Measurements from ENCODE around the gene FRYL.

GRCh38 chr4:48546336-48546735 lies 233.7 kb downstream of the FRYL start:
- TF ChIP-seq FOXP2 (optimal IDR thresholded peaks at IDR 0.05; ENCODE audit: control extremely low read depth, extremely low read length, insufficient read depth): no peak
- no peak for TF ChIP-seq POLR2AphosphoS5 (IDR thresholded peaks at IDR 0.05; ENCODE audit: borderline replicate concordance, low read depth, low read length)

Measured in SK-N-MC (cell line).